Mucosa of descending colon (tissue), 3 donors: ENCODE results near the gene MAN1C1. TPM values are rescaled to one million over a fixed set of nuclear protein-coding genes. Genes with fewer than 3 reads are reported as not detected.

Experiments
- ATAC-seq: fragments of 200-7000 bp; cut with Tn5 transposase; one replicate; pipeline ENCODE4 v1.9.1; 2020; ENCODE audit warnings: mild to moderate bottlenecking, moderate library complexity
- DNase-seq, 3 donors: peaks; one replicate each; pipeline ENCODE4 v3.0.0-alpha.2; 2020
- H3K36me3 ChIP-seq: fragments of 200-600 bp; one replicate; pipeline ENCODE4 v1.8.0; 2021; ENCODE audit warnings: low read depth, mild to moderate bottlenecking
- H3K4me1 ChIP-seq: fragments of 200-600 bp; one replicate; pipeline ENCODE4 v1.8.0; 2021; ENCODE audit warnings: low read depth, mild to moderate bottlenecking
- H3K4me3 ChIP-seq: fragments of 200-600 bp; one replicate; pipeline ENCODE4 v1.8.0; 2021; ENCODE audit warnings: mild to moderate bottlenecking
- H3K9me3 ChIP-seq: fragments of 200-600 bp; one replicate; pipeline ENCODE4 v1.8.0; 2021; ENCODE audit warnings: mild to moderate bottlenecking
- intact Hi-C, 2 donors: fragments of 100-400 bp; cut with DNase I in 1 of 2; cut with micrococcal nuclease in 1 of 2; formaldehyde crosslinking; loops; one replicate each; pipeline versions ENCODE4 v1.11.0 to v1.11.1; 2022; cut with DNase I, micrococcal nuclease
- total RNA-seq, 3 donors: library from RNA; stranded (reverse); fragmentation: NEBNext Ultra II Directional in 2 of 3; extraction: Animal tissue kit (Norgen Biotek cat#: 25700) in 2 of 3; gene quantifications; one replicate each; pipeline versions ENCODE4 v1.2.1 to v1.2.4, GENCODE V29; 2021 to 2023
- TF ChIP-seq, protein P1 (sequence below): fragments of 200-600 bp; IDR thresholded peaks from one replicate; pipeline ENCODE4 v1.8.0; 2022; ENCODE audit warnings: antibody characterized with exemption, mild to moderate bottlenecking
- donor health status: DM: no; HTN: no; CAD: no; lungs with moderate emphysema.
- donor health status: DM: no; HTN: no; CAD: no.
- donor health status: DM: no; HTN: yes; CAD: no.

Gene MAN1C1
- total RNA-seq, 3 donors from 2014 or later: 2.5 to 22.0 (median 6.1) TPM

GRCh38 chr1:25790472-25790871, 173.9 kb downstream of the MAN1C1 start:
- TF ChIP-seq, protein P1, sequence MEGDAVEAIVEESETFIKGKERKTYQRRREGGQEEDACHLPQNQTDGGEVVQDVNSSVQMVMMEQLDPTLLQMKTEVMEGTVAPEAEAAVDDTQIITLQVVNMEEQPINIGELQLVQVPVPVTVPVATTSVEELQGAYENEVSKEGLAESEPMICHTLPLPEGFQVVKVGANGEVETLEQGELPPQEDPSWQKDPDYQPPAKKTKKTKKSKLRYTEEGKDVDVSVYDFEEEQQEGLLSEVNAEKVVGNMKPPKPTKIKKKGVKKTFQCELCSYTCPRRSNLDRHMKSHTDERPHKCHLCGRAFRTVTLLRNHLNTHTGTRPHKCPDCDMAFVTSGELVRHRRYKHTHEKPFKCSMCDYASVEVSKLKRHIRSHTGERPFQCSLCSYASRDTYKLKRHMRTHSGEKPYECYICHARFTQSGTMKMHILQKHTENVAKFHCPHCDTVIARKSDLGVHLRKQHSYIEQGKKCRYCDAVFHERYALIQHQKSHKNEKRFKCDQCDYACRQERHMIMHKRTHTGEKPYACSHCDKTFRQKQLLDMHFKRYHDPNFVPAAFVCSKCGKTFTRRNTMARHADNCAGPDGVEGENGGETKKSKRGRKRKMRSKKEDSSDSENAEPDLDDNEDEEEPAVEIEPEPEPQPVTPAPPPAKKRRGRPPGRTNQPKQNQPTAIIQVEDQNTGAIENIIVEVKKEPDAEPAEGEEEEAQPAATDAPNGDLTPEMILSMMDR: no peak
- H3K36me3 ChIP-seq: no peaks in the 10 kb centered on the region
- ATAC-seq (no peak), DNase-seq (no peak)
- H3K4me3 ChIP-seq: no peak overlapping the region
- intact Hi-C loops: loop anchor here in 1 of 2 donors (10.0 kb wide), 1 partner anchor 176 kb away; the partner anchor contains the start of gene MAN1C1
- H3K4me1 ChIP-seq: no peaks in the 10 kb centered on the region
- H3K9me3 ChIP-seq: no peaks in the 10 kb centered on the region

DNA sequence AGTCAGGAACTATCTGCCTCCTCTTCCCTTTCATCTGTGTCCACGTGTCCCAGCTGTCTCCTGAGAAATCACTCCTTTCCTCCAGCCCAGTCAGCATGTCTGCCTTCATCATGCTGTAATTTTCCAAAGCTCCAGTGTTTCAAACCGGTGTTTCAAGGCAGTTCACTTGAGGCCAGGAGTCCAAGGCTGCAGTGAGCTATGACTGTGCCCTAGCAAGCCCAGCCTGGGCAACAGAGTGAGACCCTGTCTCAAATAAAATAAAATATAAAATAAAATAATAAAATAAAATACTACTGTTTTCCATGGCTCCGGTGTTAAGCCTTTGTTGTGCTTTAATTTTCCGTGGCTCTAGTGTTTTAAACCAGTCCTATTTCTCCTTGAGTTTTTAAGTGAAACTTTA, 175.5 kb downstream of the MAN1C1 start:
- Histone ChIP-seq H3K4me3 (no peak overlapping the region), H3K9me3 (no peaks in the 10 kb centered on the region), H3K36me3 (no peaks in the 10 kb centered on the region), H3K4me1 (no peaks in the 10 kb centered on the region)
- no peak for ATAC-seq
- no peak for DNase-seq
- intact Hi-C loops: loop anchor here in 1 of 2 donors (10.0 kb wide), 1 partner anchor 177 kb away; the partner anchor contains the start of gene MAN1C1
- TF ChIP-seq, protein P1: no peak

GRCh38 chr1:25793585-25794170, 177.1 kb downstream of the MAN1C1 start:
- intact Hi-C loops: loop anchor here in 1 of 2 donors (10.0 kb wide), 1 partner anchor 179 kb away; the partner anchor contains the start of gene MAN1C1
- TF ChIP-seq, protein P1: no peak
- H3K4me1 ChIP-seq: no peaks in the 10 kb centered on the region
- DNase-seq (no peak), ATAC-seq (no peak)
- H3K4me3 ChIP-seq: no peak overlapping the region
- H3K36me3 ChIP-seq: no peaks in the 10 kb centered on the region
- H3K9me3 ChIP-seq: no peaks in the 10 kb centered on the region

DNA sequence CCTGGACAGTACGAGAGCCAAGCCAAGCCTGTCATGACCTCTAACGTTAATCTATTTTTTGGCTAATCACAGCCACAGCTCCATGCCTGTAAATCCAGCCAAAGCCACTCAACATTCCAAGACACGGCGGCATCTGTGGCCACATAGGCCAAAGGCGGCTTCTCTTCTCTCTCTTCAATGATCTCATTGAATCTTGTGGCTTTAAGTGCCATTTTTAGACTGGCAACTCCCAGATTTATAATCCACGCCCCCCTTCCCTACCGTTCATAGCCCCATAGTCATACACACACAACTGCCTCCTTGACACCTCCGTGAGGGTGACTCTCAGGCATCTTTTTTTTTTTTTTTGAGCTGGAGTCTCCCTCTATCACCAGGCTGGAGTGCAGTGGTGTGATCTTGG, 177.7 kb downstream of the MAN1C1 start:
- Histone ChIP-seq H3K4me1 (no peaks in the 10 kb centered on the region), H3K4me3 (no peak overlapping the region), H3K9me3 (no peaks in the 10 kb centered on the region), H3K36me3 (no peaks in the 10 kb centered on the region)
- ATAC-seq (no peak), DNase-seq (no peak)
- intact Hi-C loops: loop anchor here in 1 of 2 donors (10.0 kb wide), 1 partner anchor 180 kb away; the partner anchor contains the start of gene MAN1C1
- TF ChIP-seq, protein P1: no peak

DNA sequence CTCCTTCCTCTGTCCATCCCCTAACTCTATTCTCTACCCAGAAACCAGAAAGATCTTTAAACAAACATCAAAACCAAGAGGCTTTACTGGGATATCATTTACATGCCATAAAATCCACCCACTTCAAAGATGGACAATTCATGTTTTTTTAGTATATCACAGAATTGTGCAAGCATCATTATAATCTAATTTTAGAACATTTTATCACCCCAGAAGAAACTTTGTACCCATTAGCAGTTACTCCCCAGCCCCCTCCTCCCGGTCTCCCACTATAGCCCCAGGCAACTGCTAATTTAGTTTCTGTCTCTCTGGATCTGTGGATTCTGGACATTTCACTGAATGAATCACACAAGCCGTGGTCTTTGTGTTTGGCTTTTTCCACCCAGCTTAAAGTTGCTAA, 178.6 kb downstream of the MAN1C1 start:
- ATAC-seq: no peak
- H3K4me1 ChIP-seq: no peaks in the 10 kb centered on the region
- no peak for DNase-seq
- TF ChIP-seq, protein P1: no peak
- H3K4me3 ChIP-seq: no peak overlapping the region
- H3K36me3 ChIP-seq: no peaks in the 10 kb centered on the region
- H3K9me3 ChIP-seq: no peaks in the 10 kb centered on the region
- intact Hi-C loops: loop anchor here (5.0 to 10.0 kb wide), 2 partner anchors 180 to 188 kb away; partner anchors contain the start of gene MAN1C1 (in 1 of the 2)
